HG02610 (cell line): ENCODE measurements around the gene MLST8.
"Not testable (repeated sequence)": the region's sequence is repeated elsewhere in the genome, so short reads cannot be mapped to it uniquely, and the experiment has no call there.

Experiments
- ATAC-seq: cut with Tn5 transposase; IDR thresholded peaks from one replicate; pipeline ENCODE4 v1.9.1; 2021; ENCODE audit warnings: mild to moderate bottlenecking, moderate library complexity; ENCODE audit not compliant: unreplicated experiment

The MLST8 gene

GRCh38 chr16:2229091-2229490 lies 23.8 kb downstream of the MLST8 start:
- ATAC-seq, result no peak

GRCh38 chr16:2229632-2230250 lies 24.5 kb downstream of the MLST8 start:
- ATAC-seq, result no peak

GRCh38 chr16:2230376-2230775 lies 25.1 kb downstream of the MLST8 start:
- ATAC-seq, result no peak

GRCh38 chr16:2231016-2231931 lies 26.0 kb downstream of the MLST8 start:
- no peak for ATAC-seq

DNA sequence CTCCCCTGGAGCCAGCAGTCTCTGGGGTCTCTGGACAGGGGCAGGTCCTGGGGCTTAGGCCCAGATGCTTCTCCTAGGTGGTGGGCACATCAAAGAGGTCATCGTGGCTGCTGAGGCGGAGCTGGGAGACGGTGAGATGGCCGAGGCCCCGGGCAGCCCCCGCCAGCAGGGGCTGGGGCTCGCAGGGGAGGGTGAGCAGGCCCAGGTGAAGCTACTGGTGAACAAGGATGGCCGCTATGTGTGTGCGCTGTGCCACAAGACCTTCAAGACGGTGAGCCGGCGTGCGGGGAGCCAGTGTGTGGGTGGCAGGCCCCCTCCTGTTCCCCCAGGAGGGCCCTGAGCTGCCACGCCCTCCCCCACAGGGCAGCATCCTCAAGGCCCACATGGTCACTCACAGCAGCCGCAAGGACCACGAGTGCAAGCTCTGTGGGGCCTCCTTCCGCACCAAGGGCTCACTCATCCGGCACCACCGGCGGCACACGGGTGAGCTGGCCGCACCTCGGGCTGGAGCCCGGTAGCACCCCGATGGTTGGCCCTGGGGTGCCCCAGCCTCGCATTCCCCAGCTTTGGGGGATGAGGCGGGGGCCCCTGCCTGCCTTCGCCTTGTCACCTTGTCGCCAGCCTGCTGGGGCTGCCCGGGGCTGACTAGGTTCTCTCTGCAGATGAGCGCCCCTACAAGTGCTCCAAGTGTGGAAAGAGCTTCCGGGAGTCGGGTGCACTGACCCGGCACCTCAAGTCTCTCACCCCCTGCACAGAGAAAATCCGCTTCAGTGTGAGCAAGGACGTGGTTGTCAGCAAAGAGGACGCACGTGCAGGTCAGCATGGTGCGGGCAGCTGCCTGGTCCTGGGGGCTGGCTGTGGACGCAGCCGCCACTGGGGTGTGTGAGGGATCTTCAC lies 27.1 kb downstream of the MLST8 start:
- no peak for ATAC-seq

DNA sequence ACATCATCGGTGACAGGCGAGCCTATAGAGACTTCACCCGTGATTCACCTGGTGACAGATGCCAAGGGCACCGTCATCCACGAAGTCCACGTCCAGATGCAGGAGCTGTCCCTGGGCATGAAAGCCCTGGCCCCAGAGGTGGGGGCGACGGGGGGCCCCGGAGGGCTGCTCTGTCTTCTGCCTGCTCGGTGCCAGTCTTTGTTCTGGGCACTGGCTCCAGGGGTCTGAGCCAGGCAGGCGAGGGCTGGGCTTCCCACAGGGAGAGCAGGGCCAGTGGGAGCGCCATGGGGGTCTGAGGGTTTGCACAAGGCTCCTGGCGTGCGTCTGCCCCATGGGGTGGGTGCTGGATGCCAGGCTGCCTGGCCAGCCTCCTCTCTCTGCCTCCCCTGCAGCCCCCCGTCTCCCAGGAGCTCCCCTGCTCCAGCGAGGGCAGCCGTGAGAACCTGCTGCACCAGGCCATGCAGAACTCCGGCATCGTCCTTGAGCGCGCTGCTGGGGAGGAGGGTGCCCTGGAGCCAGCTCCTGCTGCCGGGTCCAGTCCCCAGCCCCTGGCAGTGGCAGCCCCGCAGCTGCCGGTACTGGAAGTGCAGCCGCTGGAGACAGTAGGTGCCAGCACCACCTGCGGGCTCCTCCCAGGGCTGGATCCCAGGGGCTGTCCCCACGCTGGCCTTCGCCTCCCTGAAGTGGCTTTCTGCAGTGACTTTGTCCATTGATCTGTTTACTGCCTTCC lies 28.0 kb downstream of the MLST8 start:
- ATAC-seq, result no peak

DNA sequence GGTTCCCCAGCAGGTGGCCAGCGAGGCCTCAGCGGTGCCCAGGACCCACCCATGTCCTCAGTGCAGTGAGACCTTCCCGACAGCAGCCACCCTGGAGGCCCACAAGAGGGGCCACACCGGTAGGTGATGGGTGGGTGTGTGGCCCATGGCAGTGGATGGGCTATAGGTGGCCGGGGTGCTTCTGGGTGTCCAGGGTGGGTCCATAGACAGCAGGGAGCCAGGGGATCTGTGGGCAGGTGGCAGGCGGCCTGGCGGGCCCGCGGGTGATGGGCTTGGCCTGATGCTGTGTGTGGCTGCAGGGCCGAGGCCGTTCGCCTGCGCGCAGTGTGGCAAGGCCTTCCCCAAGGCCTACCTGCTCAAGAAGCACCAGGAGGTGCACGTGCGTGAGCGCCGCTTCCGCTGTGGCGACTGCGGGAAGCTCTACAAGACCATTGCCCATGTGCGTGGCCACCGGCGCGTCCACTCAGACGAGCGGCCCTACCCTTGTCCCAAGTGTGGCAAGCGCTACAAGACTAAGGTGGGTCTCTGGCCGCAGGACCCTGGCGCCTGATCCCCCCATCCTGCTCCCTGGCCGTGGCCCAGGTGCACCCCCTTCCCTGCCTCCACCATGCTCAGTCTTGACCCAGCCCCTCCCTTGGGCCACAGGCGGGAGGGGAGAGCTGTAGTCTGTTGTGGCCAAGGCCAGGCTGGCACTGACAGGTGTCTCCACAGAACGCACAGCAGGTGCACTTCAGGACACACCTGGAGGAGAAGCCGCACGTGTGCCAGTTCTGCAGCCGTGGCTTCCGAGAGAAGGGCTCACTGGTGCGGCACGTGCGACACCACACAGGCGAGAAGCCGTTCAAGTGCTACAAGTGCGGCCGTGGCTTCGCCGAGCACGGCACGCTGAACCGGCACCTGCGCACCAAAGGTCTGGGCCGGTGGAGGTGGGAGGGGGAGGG lies 28.9 kb downstream of the MLST8 start:
- no peak for ATAC-seq

- ATAC-seq, result no peak
Measured at GRCh38 chr16:2234813-2235170, 29.5 kb downstream of the MLST8 start.

GRCh38 chr16:2235234-2235651 lies 30.0 kb downstream of the MLST8 start:
- no peak for ATAC-seq

DNA sequence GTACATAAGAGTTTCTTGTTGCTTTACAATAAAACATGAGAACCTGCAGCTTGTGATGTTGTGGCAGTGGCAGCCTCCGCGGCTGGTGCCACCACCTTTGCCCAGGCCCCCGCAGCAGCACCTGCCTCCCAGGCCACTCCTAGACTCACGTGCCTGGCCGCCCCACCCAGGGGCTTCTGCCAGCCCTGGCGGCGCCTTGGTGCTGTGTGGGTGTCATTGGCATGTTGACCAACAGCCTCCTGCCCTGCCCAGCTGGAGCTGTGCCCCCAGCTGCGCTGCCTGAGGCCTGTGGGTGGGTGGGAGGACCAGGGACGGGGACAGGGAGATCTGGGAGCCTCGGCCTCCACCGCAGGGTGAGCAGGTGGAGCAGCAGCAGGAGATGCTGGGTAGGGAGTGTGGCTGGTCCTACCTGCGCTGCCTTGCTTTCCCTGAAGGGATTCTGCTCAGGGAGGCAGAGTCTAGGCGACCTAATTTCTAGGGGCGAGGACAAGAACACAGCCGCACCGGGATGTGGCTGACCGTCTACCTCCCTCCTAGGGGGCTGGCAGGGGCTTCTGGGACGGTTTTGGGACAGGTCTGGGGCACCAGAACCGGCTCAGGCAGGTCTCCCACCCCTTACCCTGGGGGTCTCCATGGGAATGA lies 30.6 kb downstream of the MLST8 start:
- ATAC-seq, result no peak

- no peak for ATAC-seq
Measured at GRCh38 chr16:2236337-2237101, 31.3 kb downstream of the MLST8 start, which contains the start of gene DNASE1L2. DNASE1L2 (plus strand) TSS chr16:2236444; CDS start chr16:2236817, 373 bp downstream.

- no peak for ATAC-seq
Measured at GRCh38 chr16:2237102-2237482, 31.8 kb downstream of the MLST8 start.

DNA sequence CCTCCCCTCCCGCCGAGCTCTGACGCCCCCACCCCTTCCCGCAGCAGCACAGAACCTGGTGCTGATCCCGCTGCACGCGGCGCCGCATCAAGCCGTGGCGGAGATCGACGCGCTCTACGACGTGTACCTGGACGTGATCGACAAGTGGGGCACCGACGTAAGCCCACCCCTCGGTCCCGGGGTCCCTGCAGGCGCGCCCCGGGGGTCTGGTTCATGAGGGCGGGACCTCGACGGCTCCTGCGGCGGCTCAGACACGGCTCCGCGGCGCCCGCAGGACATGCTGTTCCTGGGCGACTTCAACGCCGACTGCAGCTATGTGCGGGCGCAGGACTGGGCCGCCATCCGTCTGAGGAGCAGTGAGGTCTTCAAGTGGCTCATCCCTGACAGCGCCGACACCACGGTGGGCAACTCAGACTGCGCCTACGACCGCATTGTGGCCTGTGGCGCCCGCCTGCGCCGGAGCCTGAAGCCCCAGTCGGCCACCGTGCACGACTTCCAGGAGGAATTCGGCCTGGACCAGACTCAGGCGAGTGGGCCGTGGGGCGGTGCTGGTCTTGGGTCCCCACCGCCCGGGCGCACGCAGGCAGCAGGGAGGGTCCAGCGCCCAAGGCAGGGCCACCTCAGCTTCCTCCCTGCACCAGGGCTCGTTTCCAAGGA lies 32.4 kb downstream of the MLST8 start:
- ATAC-seq, result no peak

DNA sequence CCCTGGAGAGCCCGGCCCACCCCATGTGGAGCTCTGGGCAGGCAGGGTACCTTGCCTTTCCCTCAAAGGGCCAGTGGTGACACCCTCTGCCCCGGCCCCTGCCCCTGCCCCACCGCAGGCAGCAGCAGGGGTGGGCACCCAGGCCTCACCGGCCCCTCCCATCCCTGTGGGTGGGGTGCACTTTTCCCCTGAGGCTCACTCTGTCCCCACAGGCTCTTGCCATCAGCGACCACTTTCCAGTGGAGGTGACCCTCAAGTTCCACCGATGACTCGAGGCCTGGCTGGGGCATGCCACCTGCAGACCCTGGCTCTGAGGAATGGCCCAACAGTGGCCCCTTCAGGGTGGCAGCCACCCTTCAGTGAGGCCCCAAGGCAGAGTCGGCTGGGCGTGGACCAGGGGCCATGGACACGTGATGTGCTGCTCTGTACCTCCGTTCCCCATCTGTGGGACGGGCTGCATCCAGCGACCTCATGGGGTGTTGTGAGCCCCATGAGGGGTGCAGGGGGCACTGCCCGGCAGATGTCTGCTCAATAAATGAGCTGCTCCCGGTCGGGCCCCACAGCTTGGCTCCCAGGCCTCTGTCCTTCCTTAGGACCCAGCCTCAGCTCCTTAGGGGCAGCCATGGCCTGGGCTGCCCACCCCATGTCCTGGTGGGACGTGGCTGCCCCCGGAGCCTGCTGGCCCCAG lies 33.0 kb downstream of the MLST8 start:
- no peak for ATAC-seq

- no peak for ATAC-seq
Measured at GRCh38 chr16:2238838-2239675, 33.8 kb downstream of the MLST8 start.

GRCh38 chr16:2240331-2240730 lies 35.1 kb downstream of the MLST8 start:
- ATAC-seq, result not testable (repeated sequence)
